HL-60/S4 (cell line): ENCODE results near the gene U2AF2.

Experiments used
- in situ Hi-C: fragments of 300-500 bp; cut with MboI; formaldehyde crosslinking; loops from 2 replicates; pipeline ENCODE4 v1.14.3; 2022; ENCODE audit warnings: low sequenced_read_pairs

The U2AF2 gene

DNA sequence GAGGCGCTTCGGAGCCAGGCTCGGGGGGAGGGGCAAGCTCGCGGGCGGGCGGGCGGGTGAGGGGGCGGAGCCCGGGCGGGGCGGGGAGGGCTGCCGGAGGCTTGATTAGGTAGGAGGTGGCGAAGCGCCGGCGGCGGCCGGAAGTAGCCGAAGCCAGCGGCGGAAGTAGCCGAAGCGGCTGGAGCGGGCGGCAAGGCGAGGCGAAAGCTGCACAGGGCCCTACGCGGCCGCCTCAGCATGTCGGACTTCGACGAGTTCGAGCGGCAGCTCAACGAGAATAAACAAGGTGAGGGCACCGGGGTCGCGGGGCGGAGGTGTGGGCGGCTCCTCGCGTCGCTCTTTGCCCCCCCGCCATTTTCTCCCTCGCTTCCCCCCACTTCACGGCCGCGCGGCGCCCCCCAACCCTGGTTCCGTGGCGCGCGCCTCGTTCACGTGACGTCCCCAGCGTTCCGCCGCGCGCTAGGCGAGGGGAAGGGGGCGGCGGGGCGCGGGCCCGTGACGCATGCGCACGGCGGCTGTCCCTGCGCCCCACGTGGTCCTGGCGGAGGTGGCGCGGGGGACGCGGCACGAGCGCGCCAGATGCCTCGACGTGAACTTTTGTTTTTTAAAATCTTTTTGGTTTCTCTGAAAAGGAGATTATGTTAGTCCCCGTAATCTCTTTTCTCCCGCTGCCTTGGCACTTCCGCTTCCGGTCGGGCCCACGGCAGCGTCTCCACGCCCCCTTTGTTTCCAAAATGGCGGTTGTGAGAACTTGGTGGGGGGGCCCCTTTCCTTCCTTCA is at the start of gene U2AF2:
Gene U2AF2, plus strand, starts transcription at position 168 of the 780 bp plus-strand sequence. Its CDS starts 70 bp downstream, at position 238.
- in situ Hi-C loops = no loop called here

DNA sequence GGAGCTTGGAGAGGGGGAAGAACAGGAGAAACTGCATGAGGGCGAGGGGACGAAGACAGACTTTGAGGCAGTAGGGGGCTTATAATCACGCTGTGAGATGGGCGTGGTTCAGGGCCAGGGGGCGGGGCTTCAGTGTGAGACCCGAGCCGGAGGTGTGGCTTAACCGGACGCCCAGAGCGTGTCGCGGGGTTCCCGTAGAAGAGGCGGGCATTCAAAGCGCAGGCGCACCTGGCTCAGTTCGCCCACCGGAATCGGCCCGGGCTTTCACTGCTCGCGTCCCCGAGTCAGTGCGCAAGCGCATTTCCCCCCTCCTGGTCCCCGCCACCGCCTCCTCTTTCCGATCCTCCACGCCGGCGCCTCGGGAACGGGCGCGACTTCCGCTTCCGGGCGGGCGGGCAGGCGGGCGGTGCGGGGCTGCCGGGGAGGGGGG is 49.6 kb upstream of the U2AF2 start:
- in situ Hi-C loops = no loop called here

- in situ Hi-C loops = no loop called here
Measured at GRCh38 chr19:55605637-55606470, 49.0 kb upstream of the U2AF2 start, which contains the start of gene ZNF865. ZNF865 (plus strand) TSS chr19:55605647; CDS start chr19:55613619, 7,972 bp downstream.

DNA sequence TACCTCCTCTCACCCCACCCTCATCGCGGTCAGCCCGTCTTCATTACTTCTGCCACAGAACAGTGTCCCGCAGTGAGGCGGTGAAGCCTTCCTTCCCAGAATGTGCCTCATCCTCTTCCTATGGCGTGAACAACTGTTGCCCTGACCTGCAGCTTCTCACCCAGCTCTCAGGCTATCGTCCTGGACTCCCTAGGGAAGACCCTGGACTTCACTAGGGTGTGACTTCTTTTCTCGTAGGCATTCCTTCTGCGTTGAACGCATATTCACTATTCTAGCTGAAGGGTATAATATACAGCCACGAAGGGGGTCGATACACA is 48.4 kb upstream of the U2AF2 start:
- in situ Hi-C loops = no loop called here

DNA sequence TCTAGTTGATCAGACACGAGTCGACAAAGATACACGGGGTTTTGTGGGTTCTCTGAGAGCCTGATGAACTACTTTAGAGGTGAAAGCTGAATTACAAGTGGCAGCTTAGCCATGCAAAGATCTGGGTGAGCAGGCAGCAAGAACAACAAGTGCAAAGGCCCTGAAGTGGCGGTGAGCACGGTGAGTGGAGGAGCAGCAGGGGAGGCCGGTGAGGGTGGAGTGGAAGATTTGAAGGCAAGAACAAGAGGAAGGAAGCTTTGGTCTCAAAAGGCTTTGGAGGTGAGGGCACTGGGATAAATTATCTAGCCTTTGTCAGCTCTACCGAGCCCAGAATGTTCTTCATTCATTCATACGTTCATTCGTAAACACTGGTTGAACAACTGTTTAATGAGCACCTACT is 48.0 kb upstream of the U2AF2 start:
- in situ Hi-C loops = no loop called here

GRCh38 chr19:55609326-55609725 is 45.5 kb upstream of the U2AF2 start:
- in situ Hi-C loops = no loop called here

- in situ Hi-C loops = no loop called here
Measured at GRCh38 chr19:55611300-55611982, 43.4 kb upstream of the U2AF2 start.

DNA sequence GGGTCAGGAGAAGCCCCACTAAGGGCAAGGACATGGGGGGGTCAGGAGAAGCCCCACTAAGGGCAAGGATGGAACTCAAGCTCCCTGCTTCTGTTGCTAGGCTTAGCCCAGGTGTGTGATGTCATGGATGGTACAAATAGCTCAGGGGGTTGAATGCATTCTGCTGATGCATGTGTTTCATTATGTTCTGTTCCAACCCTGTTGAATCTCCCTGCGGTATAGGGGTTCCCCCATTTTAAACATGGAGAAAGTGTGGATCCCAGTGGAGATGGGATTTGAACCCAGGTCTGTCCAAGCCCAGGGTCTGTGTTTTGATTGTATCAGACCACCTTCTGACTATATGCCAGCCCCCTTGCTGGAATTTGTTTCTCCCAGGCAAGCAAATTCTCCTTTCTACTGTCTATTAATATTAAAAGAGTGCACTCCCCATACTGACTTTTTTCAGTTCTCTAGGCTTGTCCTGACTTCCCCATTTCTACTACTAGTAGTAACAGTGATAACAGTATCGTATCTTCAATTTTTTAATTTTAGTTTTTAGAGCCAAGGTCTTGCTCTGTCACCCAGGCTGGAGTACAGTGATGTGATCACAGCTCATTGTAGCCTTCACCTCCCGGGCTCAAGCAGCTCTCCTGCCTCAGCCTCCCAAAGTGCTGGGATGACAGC is 42.7 kb upstream of the U2AF2 start:
- in situ Hi-C loops = no loop called here

GRCh38 chr19:55613396-55613795 is 41.4 kb upstream of the U2AF2 start:
- in situ Hi-C loops = no loop called here

GRCh38 chr19:55613930-55614710 is 40.7 kb upstream of the U2AF2 start:
- in situ Hi-C loops = no loop called here

GRCh38 chr19:55614711-55615542 is 39.9 kb upstream of the U2AF2 start:
- in situ Hi-C loops = no loop called here

DNA sequence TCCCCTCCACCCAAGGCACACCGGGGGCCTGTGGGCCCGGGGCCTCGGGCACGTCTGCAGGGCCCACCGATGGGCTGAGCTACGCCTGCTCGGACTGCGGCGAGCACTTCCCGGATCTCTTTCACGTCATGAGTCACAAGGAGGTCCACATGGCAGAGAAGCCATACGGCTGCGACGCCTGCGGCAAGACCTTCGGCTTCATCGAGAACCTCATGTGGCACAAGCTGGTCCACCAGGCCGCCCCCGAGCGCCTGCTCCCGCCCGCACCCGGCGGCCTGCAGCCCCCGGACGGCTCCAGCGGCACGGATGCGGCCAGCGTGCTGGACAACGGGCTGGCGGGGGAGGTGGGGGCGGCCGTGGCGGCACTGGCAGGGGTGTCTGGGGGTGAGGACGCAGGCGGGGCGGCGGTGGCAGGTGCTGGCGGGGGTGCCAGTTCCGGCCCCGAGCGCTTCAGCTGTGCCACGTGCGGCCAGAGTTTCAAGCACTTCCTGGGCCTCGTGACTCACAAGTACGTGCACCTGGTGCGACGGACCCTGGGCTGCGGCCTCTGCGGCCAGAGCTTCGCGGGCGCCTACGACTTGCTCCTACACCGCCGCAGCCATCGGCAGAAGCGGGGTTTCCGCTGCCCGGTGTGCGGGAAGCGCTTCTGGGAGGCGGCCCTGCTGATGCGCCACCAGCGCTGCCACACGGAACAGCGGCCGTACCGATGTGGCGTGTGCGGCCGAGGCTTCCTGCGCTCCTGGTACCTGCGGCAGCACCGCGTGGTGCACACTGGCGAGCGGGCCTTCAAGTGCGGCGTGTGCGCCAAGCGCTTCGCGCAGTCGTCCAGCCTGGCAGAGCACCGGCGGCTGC is 39.1 kb upstream of the U2AF2 start:
- in situ Hi-C loops = no loop called here

GRCh38 chr19:55616395-55616875 is 38.4 kb upstream of the U2AF2 start:
- in situ Hi-C loops = no loop called here

DNA sequence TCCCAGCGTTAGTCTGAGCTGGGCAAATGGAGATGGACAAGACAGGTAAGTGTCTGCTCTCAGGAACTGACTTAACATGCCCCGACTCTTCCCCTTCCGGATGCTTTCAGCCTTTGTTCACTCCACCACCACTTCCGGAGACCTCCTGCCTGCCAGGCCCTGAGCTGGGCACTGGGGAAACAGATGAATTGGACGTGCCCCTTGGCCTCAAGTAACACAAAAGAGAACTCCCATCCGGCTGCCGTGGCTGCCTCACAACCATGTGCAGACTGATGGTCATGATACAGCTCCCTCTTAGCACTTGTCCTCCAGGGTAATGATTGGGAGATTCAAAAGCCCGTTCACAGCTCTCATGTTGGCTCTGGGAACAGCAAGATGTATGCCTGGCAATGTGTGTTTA is 37.4 kb upstream of the U2AF2 start:
- in situ Hi-C loops = no loop called here

GRCh38 chr19:55618426-55618825 is 36.4 kb upstream of the U2AF2 start:
- in situ Hi-C loops = no loop called here

GRCh38 chr19:55619286-55619685 is 35.5 kb upstream of the U2AF2 start:
- in situ Hi-C loops = no loop called here

GRCh38 chr19:55620410-55621204 is 34.2 kb upstream of the U2AF2 start:
- in situ Hi-C loops = no loop called here
